Upper lobe of right lung (tissue), 1 donor: ENCODE results near the gene GREB1. TPM values are rescaled to one million over a fixed set of nuclear protein-coding genes. Genes with fewer than 3 reads are reported as not detected.

Experiments
- ATAC-seq: fragments of 200-7000 bp; cut with Tn5 transposase; one replicate; pipeline ENCODE4 v1.9.1; 2020; ENCODE audit warnings: mild to moderate bottlenecking, moderate library complexity
- DNase-seq: peaks from one replicate; pipeline ENCODE4 v3.0.0-alpha.2; 2020
- H3K27ac ChIP-seq: fragments of 200-600 bp; one replicate; pipeline ENCODE4 v1.8.0; 2022
- H3K27me3 ChIP-seq: fragments of 200-600 bp; one replicate; pipeline ENCODE4 v1.8.0; 2022; ENCODE audit warnings: mild to moderate bottlenecking
- H3K36me3 ChIP-seq: fragments of 200-600 bp; one replicate; pipeline ENCODE4 v1.8.0; 2022
- H3K4me1 ChIP-seq: fragments of 200-600 bp; one replicate; pipeline ENCODE4 v1.8.0; 2022
- H3K4me3 ChIP-seq: fragments of 200-600 bp; one replicate; pipeline ENCODE4 v1.8.0; 2022; ENCODE audit warnings: mild to moderate bottlenecking
- H3K9me3 ChIP-seq: fragments of 200-600 bp; one replicate; pipeline ENCODE4 v1.8.0; 2022
- CTCF ChIP-seq: fragments of 200-600 bp; IDR thresholded peaks from one replicate; pipeline ENCODE4 v1.8.0; 2022; ENCODE audit warnings: antibody characterized with exemption
- intact Hi-C: fragments of 100-400 bp; cut with DNase I; formaldehyde crosslinking; loops from one replicate; pipeline ENCODE4 v1.11.0; 2022
- total RNA-seq: library from RNA; stranded (reverse); fragmentation: NEBNext Ultra II Directional; extraction: Animal tissue kit (Norgen Biotek cat#: 25700); gene quantifications from one replicate; pipeline ENCODE4 v1.2.1, GENCODE V29; 2021
- donor health status: DM: no; HTN: yes; CAD: no; lungs with severe emphysema.

Gene GREB1
- total RNA-seq, 1 donor from 2014 or later, result 0.90 TPM

DNA sequence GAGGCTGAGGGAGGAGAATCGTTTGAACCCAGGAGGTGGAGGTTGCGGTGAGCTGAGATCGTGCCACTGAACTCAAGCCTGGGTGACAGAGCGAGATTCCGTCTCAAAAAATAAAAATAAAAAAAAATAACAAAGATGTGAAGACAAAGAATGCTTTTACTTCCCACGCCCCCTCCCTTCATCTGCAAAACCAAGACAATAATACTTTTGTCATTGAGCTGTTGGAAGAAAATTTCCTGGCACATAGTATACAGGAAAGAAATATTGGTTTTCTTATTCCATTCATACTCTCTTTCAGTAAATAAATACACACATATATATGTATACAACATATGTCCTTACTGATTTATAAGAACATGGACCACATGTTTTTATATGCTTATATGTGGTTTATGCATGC is 12.2 kb downstream of the GREB1 start:
- Histone ChIP-seq H3K27me3 (peaks cover 11% of the 10 kb centered on the region), H3K36me3 (no peaks in the 10 kb centered on the region), H3K4me1 (no peaks in the 10 kb centered on the region), H3K4me3 (no peak overlapping the region), H3K27ac (no peak overlapping the region), H3K9me3 (no peaks in the 10 kb centered on the region)
- TF ChIP-seq CTCF, result no peak
- intact Hi-C loops, result no loop called here
- DNase-seq, result no peak
- ATAC-seq, result no peak

GRCh38 chr2:11547912-11548497 is 14.2 kb downstream of the GREB1 start:
- intact Hi-C loops, result no loop called here
- H3K27ac ChIP-seq, result no peak overlapping the region
- no peaks in the 10 kb centered on the region for H3K36me3 ChIP-seq
- TF ChIP-seq CTCF, result no peak
- H3K4me3 ChIP-seq, result no peak overlapping the region
- peaks cover 15% of the 10 kb centered on the region for H3K27me3 ChIP-seq
- H3K4me1 ChIP-seq, result no peaks in the 10 kb centered on the region
- no peak for DNase-seq
- no peak for ATAC-seq
- H3K9me3 ChIP-seq, result no peaks in the 10 kb centered on the region

DNA sequence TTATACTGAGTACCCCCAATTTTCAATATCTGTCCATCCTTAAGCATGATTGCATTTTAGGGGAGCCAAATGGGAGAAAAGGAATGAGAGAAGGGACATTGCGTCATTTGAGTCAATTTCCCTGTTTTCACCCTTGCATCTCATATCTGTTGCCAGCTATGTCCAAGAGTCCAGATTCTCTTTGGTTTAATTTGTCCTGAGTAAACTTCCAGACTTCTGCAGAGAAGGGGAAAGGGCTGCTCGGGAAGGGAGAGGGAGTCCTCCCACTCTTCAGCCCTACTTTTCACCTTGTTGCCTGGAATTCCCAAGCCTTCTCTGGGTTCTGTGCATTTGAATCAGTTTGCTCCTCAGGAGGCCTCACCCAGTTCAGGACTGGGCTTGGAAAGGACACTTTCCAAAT is 16.5 kb downstream of the GREB1 start:
- Histone ChIP-seq H3K36me3 (no peaks in the 10 kb centered on the region), H3K27ac (no peak overlapping the region), H3K4me1 (no peaks in the 10 kb centered on the region), H3K9me3 (no peaks in the 10 kb centered on the region), H3K27me3 (peaks cover 13% of the 10 kb centered on the region), H3K4me3 (no peak overlapping the region)
- DNase-seq (no peak), ATAC-seq (no peak)
- TF ChIP-seq CTCF, result no peak
- intact Hi-C loops, result no loop called here

DNA sequence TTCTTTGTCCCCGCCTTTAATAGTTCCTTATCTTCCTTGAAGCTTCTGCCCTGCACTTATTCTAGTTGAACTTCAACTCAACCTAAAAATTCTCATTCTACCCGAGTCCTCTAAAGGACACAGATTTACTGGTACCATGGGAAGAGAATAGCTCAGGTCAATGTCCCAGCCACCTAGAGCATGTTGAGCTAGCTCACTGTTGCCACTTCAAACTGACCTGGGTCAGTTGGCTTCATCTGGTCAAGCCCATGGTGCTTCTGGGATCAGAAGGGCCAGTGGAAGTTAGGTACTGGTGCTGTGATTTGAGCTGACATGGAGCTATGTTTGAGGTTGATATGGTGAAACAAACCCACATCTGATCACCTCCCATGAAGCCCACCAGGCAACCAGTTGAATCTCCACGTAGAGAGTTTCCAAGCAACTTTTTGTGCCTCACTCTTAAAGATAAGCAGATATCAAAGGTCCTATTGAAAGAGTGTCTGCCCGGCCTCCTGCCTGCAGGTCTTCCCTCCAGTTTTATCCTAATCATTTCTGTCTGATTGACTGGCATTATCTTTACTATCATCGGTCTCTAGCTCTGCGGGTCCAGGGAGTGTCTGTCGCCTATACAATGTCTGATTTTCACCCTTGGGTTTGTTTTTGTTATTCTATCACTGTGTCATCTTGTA is 17.2 kb downstream of the GREB1 start:
- Histone ChIP-seq H3K9me3 (no peaks in the 10 kb centered on the region), H3K4me1 (no peaks in the 10 kb centered on the region), H3K27ac (no peak overlapping the region), H3K36me3 (no peaks in the 10 kb centered on the region), H3K27me3 (peaks cover 15% of the 10 kb centered on the region), H3K4me3 (no peak overlapping the region)
- intact Hi-C loops, result no loop called here
- TF ChIP-seq CTCF, result no peak
- ATAC-seq (no peak), DNase-seq (no peak)

DNA sequence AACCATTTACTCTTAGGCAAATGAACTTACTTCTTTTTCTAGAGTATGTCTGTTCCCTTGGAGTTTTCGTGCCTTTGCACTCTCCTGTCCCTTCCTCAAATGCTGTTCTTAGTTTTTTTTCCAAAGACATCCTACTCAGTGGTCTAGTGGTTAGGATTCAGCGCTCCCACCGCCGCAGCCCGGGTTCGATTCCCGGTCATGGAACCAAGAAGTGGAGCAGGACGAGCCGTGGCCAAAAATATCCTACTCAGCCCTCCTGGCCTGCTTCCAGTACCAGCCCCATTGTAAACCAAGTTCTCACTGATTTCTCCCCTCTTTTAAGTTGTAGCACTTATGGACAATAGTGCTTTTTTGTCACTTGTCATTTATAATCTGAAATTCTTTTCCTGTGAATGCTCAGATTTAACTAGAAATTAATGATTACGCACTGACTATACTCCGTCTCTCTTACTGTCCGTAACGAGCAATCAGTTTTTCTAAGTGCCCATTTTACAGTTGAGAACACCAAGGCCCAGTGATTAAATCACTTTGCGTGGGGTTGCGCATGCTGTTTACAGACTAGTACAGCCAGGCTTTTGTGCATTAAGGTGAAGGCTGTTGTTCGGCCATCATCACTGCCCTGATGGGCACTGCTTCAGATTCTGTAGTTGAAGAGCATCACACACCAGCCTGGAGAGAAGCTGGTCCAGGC is 17.9 kb downstream of the GREB1 start:
- Histone ChIP-seq H3K4me1 (no peaks in the 10 kb centered on the region), H3K36me3 (no peaks in the 10 kb centered on the region), H3K27ac (no peak overlapping the region), H3K4me3 (no peak overlapping the region), H3K9me3 (no peaks in the 10 kb centered on the region), H3K27me3 (peaks cover 22% of the 10 kb centered on the region)
- TF ChIP-seq CTCF, result no peak
- intact Hi-C loops, result no loop called here
- DNase-seq, result peak; percentile 27
- no peak for ATAC-seq
